HL-60 (cell line): ENCODE results near the gene LRP5.

Experiments used
- DNase-seq, 2 experiments: peaks; one replicate each; pipeline ENCODE4 v3.0.0-alpha.2; 2010 to 2020; ENCODE audit warnings: low read depth in 1 of 2, low spot score in 1 of 2
- H3K27ac ChIP-seq: fragments of 250-450 bp; sonication (Bioruptor Pico); replicated peaks from 2 replicates; pipeline ENCODE4 v1.5.1; 2020; ENCODE audit warnings: mild to moderate bottlenecking, moderate library complexity
- H3K27me3 ChIP-seq: fragments of 250-450 bp; sonication (Bioruptor Pico); 2 replicates; pipeline ENCODE4 v1.5.1; 2021; ENCODE audit warnings: mild to moderate bottlenecking, moderate library complexity; ENCODE audit not compliant: insufficient read depth, poor library complexity, severe bottlenecking
- H3K4me3 ChIP-seq: replicated peaks from 2 replicates; pipeline ENCODE4 v1.5.1; 2011; ENCODE audit warnings: mild to moderate bottlenecking, control low read depth, low read length; ENCODE audit not compliant: insufficient read depth
- GABPA ChIP-seq: IDR thresholded peaks from 2 replicates; pipeline ENCODE4 v1.6.1; 2012; ENCODE audit warnings: low read depth
- POLR2AphosphoS5 ChIP-seq: IDR thresholded peaks from 2 replicates; pipeline ENCODE4 v1.6.1; 2012; ENCODE audit warnings: low read depth
- SPI1 ChIP-seq: IDR thresholded peaks from 2 replicates; pipeline ENCODE4 v1.6.1; 2012; ENCODE audit warnings: low read depth, mild to moderate bottlenecking, borderline replicate concordance
- TF ChIP-seq, protein P1 (sequence below): IDR thresholded peaks from one replicate; pipeline ENCODE4 v1.5.1; 2011; ENCODE audit warnings: low read length, control low read depth, inconsistent platforms; ENCODE audit not compliant: insufficient read depth
- TF ChIP-seq, protein P2 (sequence below): IDR thresholded peaks from 2 replicates; pipeline ENCODE4 v1.6.1; 2012; ENCODE audit warnings: low read depth; ENCODE audit not compliant: insufficient replicate concordance

The LRP5 gene

GRCh38 chr11:68361702-68362101, 49.3 kb downstream of the LRP5 start:
- Histone ChIP-seq H3K27me3 (no peaks in the 10 kb centered on the region), H3K4me3 (no peak overlapping the region), H3K27ac (no peak overlapping the region)
- no peak for TF ChIP-seq GABPA
- TF ChIP-seq SPI1, result no peak
- TF ChIP-seq POLR2AphosphoS5, result no peak
- DNase-seq, result no peak

- no peak for DNase-seq
- no peaks in the 10 kb centered on the region for H3K27me3 ChIP-seq
- H3K4me3 ChIP-seq, result no peak overlapping the region
- no peak for TF ChIP-seq GABPA
- TF ChIP-seq POLR2AphosphoS5, result no peak
- TF ChIP-seq, protein P1, sequence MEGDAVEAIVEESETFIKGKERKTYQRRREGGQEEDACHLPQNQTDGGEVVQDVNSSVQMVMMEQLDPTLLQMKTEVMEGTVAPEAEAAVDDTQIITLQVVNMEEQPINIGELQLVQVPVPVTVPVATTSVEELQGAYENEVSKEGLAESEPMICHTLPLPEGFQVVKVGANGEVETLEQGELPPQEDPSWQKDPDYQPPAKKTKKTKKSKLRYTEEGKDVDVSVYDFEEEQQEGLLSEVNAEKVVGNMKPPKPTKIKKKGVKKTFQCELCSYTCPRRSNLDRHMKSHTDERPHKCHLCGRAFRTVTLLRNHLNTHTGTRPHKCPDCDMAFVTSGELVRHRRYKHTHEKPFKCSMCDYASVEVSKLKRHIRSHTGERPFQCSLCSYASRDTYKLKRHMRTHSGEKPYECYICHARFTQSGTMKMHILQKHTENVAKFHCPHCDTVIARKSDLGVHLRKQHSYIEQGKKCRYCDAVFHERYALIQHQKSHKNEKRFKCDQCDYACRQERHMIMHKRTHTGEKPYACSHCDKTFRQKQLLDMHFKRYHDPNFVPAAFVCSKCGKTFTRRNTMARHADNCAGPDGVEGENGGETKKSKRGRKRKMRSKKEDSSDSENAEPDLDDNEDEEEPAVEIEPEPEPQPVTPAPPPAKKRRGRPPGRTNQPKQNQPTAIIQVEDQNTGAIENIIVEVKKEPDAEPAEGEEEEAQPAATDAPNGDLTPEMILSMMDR, result no peak
- TF ChIP-seq, protein P2, sequence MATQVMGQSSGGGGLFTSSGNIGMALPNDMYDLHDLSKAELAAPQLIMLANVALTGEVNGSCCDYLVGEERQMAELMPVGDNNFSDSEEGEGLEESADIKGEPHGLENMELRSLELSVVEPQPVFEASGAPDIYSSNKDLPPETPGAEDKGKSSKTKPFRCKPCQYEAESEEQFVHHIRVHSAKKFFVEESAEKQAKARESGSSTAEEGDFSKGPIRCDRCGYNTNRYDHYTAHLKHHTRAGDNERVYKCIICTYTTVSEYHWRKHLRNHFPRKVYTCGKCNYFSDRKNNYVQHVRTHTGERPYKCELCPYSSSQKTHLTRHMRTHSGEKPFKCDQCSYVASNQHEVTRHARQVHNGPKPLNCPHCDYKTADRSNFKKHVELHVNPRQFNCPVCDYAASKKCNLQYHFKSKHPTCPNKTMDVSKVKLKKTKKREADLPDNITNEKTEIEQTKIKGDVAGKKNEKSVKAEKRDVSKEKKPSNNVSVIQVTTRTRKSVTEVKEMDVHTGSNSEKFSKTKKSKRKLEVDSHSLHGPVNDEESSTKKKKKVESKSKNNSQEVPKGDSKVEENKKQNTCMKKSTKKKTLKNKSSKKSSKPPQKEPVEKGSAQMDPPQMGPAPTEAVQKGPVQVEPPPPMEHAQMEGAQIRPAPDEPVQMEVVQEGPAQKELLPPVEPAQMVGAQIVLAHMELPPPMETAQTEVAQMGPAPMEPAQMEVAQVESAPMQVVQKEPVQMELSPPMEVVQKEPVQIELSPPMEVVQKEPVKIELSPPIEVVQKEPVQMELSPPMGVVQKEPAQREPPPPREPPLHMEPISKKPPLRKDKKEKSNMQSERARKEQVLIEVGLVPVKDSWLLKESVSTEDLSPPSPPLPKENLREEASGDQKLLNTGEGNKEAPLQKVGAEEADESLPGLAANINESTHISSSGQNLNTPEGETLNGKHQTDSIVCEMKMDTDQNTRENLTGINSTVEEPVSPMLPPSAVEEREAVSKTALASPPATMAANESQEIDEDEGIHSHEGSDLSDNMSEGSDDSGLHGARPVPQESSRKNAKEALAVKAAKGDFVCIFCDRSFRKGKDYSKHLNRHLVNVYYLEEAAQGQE, result no peak
- no peak for TF ChIP-seq SPI1
- H3K27ac ChIP-seq, result no peak overlapping the region
Measured at GRCh38 chr11:68362801-68363379, 50.5 kb downstream of the LRP5 start.

DNA sequence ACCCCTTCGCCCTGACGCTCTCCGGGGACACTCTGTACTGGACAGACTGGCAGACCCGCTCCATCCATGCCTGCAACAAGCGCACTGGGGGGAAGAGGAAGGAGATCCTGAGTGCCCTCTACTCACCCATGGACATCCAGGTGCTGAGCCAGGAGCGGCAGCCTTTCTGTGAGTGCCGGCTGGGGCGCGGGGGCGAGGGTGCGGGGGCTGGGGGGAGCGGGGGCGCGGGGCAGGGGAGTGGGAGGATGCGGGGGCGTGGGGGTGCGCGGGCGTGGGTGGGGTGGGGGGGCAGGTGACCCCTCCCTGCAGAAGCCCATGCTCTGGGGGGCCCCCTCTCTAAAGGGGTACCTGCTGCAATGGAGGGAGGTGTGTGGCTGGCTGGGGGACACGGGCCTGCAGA, 51.4 kb downstream of the LRP5 start:
- no peak overlapping the region for H3K4me3 ChIP-seq
- no peak overlapping the region for H3K27ac ChIP-seq
- no peak for DNase-seq
- H3K27me3 ChIP-seq, result no peaks in the 10 kb centered on the region
- TF ChIP-seq POLR2AphosphoS5 (no peak), SPI1 (no peak), GABPA (no peak)
- TF ChIP-seq, protein P1, result no peak
- TF ChIP-seq, protein P2, result no peak

- TF ChIP-seq, protein P1, result no peak
- TF ChIP-seq POLR2AphosphoS5, result no peak
- TF ChIP-seq SPI1, result no peak
- no peak for TF ChIP-seq GABPA
- TF ChIP-seq, protein P2, result no peak
Measured at GRCh38 chr11:68364581-68364980, 52.2 kb downstream of the LRP5 start.

More at GRCh38 chr11:68364581-68364980, 52.2 kb downstream of the LRP5 start:
- H3K4me3 ChIP-seq, result no peak overlapping the region
- no peaks in the 10 kb centered on the region for H3K27me3 ChIP-seq
- no peak overlapping the region for H3K27ac ChIP-seq
- DNase-seq, result no peak
